Fibroblast of villous mesenchyme (primary cell): ENCODE results near the gene ACTMAP. TPM values are rescaled to one million over a fixed set of nuclear protein-coding genes. Genes with fewer than 3 reads are reported as not detected.

Experiments
- DNase-seq: peaks from one replicate; pipeline ENCODE4 v3.0.0-alpha.2; 2010; ENCODE audit warnings: low read depth
- H3K4me3 ChIP-seq: 2 replicates; pipeline ENCODE4 v1.5.1; 2011; ENCODE audit warnings: low read depth, mild to moderate bottlenecking, low read length
- total RNA-seq: library from RNA; depleted of rRNA; stranded (reverse); fragments of >200 nt; gene quantifications from 2 replicates; pipeline ENCODE4 v1.2.3, GENCODE V29; 2012
- TF ChIP-seq, protein P1 (sequence below): IDR thresholded peaks from 2 replicates; pipeline ENCODE4 v1.5.1; 2012; ENCODE audit warnings: low read depth, mild to moderate bottlenecking, low read length; ENCODE audit not compliant: insufficient read depth

The ACTMAP gene
- total RNA-seq, 1 donor: 0.86 TPM

DNA sequence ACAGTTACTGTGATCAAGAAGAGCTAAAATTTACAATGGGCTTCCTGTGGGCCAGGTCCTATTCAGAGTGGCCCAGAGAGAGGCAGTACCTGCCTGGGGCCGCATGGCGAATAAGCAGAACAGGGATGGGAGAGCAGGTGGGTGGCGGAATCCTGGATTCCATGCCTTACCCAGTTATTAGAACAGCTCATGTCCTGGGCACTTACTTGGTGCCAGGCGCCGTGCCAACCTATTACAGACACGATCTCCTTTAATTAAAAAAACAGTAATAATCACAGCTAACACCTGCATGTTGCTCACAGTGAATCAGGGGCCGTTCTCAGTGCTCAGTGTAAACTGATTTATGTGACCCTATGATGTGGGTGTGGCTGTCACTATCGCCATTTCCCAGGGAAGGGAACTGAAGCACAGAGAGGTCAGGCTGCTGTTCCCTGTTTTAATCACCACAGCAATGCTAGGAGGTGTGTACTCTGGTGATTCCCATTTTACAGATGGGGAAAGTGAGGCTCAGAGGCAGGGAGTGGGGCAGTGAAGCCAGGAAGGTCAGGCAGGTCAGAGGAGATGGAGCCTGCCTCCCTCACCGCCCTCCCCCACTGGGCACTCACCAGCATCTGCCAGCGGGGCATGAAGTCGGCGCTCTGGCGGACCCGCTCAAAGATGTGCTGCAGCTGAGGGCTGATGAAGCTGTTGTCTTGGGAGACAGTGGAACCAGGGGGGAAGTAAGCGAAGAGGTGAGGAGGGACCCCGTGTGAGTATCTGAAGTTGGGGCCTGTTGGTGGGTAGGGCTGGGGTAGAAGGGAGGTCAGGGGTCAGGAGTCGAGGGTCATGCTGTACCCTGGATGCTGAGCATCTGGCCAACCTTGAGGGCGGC is 45.6 kb downstream of the ACTMAP start:
- TF ChIP-seq, protein P1, sequence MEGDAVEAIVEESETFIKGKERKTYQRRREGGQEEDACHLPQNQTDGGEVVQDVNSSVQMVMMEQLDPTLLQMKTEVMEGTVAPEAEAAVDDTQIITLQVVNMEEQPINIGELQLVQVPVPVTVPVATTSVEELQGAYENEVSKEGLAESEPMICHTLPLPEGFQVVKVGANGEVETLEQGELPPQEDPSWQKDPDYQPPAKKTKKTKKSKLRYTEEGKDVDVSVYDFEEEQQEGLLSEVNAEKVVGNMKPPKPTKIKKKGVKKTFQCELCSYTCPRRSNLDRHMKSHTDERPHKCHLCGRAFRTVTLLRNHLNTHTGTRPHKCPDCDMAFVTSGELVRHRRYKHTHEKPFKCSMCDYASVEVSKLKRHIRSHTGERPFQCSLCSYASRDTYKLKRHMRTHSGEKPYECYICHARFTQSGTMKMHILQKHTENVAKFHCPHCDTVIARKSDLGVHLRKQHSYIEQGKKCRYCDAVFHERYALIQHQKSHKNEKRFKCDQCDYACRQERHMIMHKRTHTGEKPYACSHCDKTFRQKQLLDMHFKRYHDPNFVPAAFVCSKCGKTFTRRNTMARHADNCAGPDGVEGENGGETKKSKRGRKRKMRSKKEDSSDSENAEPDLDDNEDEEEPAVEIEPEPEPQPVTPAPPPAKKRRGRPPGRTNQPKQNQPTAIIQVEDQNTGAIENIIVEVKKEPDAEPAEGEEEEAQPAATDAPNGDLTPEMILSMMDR: no peak
- no peak for DNase-seq
- no peak overlapping the region for H3K4me3 ChIP-seq

DNA sequence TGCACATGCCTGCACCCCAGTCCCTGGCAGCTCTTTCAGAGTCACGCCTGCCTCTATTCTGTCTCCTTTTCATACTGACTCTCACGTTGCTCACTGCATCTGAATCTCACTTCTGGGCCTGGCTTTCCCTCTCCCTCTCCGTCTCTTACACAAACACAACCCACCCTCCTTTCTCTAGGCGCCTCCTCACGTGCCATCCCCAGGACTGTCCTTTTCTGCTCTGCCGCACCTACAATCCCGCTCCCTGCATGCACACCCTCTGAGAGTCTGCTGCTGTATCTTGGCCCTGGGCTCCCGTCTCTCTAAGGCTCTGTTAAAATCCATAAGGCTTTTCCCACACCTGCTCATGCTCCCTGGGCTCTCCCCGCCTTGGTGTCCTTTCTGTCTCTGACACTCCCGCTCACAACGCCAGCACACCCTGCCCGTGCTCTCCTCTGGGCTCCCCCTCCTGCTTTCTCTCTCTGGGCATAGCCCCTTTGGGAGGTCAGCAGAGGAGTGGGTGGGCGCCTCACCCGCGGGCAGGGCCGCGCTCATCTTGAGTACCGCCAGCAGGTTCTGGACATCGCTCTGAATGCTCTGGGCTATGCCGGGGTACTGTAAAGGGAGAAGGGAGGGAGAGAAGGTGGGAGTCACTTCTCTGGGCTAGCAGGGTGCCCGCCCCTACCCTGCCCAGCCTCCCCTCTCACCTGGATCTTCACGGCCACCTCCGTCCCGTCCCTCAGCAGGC is 47.1 kb downstream of the ACTMAP start:
- TF ChIP-seq, protein P1: no peak
- H3K4me3 ChIP-seq: no peak overlapping the region
- no peak for DNase-seq

DNA sequence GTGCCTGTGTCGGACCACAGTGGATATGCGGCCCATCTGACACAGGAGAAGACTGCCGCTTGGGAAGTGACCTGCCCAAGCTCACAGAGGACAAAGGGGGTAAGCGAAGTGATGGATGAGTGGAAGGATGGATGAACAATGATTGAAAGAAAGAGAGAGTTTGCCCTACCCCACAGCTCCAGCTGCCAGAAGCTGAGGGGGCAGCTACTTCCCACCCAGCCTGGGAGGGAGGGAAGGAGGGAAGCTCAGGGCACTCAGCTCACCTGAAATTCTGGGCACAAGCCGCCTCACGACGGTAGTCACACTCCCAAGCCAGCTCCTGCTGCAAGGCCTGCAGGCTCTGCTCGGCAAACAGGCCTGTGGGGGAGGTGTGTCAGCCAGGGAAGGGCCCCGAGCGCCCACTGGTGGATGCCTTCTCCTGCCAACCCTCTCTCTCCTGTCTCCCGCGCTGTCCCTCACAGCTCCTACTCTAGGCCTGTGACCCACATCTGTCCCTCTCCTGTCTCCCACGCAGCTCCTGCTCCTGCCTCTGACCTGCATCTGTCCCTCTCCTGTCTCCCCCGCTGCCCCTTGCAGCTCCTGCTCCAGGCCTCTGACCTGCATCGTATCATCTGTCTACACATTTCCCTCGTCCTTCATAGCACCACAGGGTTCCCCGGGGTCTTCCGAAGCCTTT is 47.8 kb downstream of the ACTMAP start:
- TF ChIP-seq, protein P1: peak; percentile 52
- no peak overlapping the region for H3K4me3 ChIP-seq
- peak; percentile 45 for DNase-seq

DNA sequence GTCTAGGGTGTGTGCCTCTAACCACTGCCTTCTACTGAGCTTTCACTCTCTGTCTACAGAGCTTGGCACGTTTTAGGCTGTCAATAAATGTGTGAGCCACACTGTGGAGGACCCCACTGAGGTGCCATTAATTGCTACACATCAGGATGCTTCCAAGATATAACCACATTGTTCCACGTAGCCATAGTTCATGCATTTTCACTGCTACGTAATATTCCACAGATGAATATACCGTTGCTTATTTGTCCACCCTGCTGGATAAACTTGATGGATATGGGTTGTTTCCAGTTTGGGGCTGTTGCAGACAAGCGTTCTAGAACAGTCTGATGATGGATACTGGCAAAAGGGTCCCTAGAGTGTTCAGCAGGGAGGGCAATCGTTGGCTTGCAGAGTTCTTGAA is 48.5 kb downstream of the ACTMAP start:
- TF ChIP-seq, protein P1: no peak
- DNase-seq: no peak
- no peak overlapping the region for H3K4me3 ChIP-seq

DNA sequence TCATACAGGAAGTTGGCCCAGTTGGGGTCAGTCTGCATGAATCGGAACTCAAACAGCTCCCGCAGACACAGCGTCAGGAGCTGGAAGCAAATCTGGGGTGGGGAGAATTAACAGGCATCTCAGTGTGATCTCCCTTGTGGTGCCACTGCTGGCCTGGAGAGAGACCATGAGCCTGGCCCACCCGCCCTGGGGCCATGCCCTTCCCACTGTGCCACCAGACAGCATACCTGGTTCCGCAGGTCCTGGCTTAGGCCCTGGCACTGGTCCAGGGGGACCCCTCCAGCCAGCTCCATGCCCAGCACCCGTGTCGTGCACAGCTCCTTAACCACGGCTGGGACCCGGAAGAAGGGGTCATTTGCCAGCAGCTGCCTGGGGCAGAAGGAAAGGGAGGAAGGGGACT is 50.2 kb downstream of the ACTMAP start:
- TF ChIP-seq, protein P1: no peak
- no peak for DNase-seq
- H3K4me3 ChIP-seq: no peak overlapping the region

DNA sequence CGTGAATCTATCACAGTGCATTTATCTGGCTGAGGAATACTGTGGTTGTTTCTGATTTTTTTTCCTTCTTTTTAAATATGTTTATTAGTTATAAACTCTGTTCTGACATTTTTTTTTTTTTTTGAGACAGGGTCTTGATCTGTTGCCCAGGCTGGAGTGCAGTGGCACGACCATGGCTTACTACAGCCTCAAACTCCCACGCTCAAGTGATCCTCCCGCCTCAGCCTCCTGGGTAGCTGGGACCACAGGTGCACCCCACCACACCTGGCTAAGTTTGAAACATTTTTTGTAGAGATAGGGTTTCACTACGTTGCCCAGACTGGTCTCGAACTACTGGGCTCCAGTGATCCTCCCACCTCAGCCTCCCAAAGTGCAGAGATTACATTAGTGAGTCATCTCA is 53.3 kb downstream of the ACTMAP start:
- H3K4me3 ChIP-seq: no peak overlapping the region
- DNase-seq: no peak
- TF ChIP-seq, protein P1: no peak
